ENCODE data around the gene CASP1.

GRCh38 chr11:105022527-105022926, 12.4 kb downstream of the CASP1 start:
- TF ChIP-seq POLR2AphosphoS5 (IDR thresholded peaks at IDR 0.05; ENCODE audit: low read depth, low read length) (no peak), REST (IDR thresholded peaks at IDR 0.05; ENCODE audit: insufficient read depth in 1 of 2, low read depth in 2 of 2, low read length in 2 of 2) (no peak)
